K562 (cell line): ENCODE data around the gene APOO. TPM values are rescaled to one million over a fixed set of nuclear protein-coding genes. Genes with fewer than 3 reads are reported as not detected.

Source experiments
- ATAC-seq: fragments of 200-7000 bp; cut with Tn5 transposase; 3 replicates; pipeline ENCODE4 v1.9.1; 2020; ENCODE audit warnings: moderate library complexity
- BruUV-seq: library from RNA; stranded (reverse); fragments of 400-500 nt; replicated peaks from 2 replicates; lab custom pipeline; 2021; lab: Mats Ljungman, UMichigan
- CTCF ChIA-PET: fragments of 300-600 bp; formaldehyde crosslinking; extraction: SDS; loops from one replicate; lab custom pipeline; 2021; ENCODE audit warnings: low intra/inter-chr PET ratio; lab: Yijun Ruan, JAX
- POLR2A ChIA-PET: fragments of 300-600, 350-650 bp; sonication (Branson Sonifier 250); formaldehyde crosslinking; extraction: SDS; loops from one replicate; lab custom pipeline; 2021; ENCODE audit warnings: antibody characterized with exemption, inconsistent platforms; lab: Yijun Ruan, JAX
- DNase-seq, 4 experiments: peaks; one replicate each; pipeline versions ENCODE4 v3.0.0 to v3.0.0-alpha.2; 2011 to 2018; ENCODE audit warnings: low spot score in 3 of 4, mixed read lengths in 3 of 4; ENCODE audit errors: extremely low read depth in 1 of 4
- FAIRE-seq: peaks from 2 replicates; lab custom pipeline; 2011; peaks lifted over from hg19 to GRCh38; lab: Jason Lieb, UNC
- H2AFZ ChIP-seq: 2 replicates; pipeline ENCODE4 v1.6.0; 2011; ENCODE audit warnings: low read depth, low read length, control low read depth, inconsistent platforms
- H3K27ac ChIP-seq: fragments of 200-600 bp; 3 replicates; pipeline ENCODE4 v1.8.0; 2011; ENCODE audit warnings: low read depth, mild to moderate bottlenecking, control low read depth, inconsistent platforms, low read length, moderate library complexity, mixed read lengths; ENCODE audit errors: extremely low read depth
- H3K27me3 ChIP-seq, 2 experiments: fragments of 300-600 bp in 1 of 2; 2 replicates in 1 of 2; 3 replicates in 1 of 2; pipeline versions ENCODE4 v1.6.0 to v1.8.0; 2011; ENCODE audit warnings: inconsistent platforms in 2 of 2, low read length in 2 of 2, mild to moderate bottlenecking in 1 of 2, mixed read lengths in 1 of 2, moderate library complexity in 1 of 2; ENCODE audit not compliant: control insufficient read depth in 2 of 2, insufficient read depth in 2 of 2
- H3K36me3 ChIP-seq: fragments of 300-600 bp; 3 replicates; pipeline ENCODE4 v1.8.0; 2011; ENCODE audit warnings: mild to moderate bottlenecking, low read length, inconsistent platforms; ENCODE audit not compliant: control insufficient read depth, insufficient read depth
- H3K4me1 ChIP-seq, 2 experiments: fragments of 200-600 bp in 1 of 2; replicated peaks in 1 of 2; 2 replicates in 1 of 2; 3 replicates in 1 of 2; pipeline versions ENCODE4 v1.5.1 to v1.8.0; 2011; ENCODE audit warnings: inconsistent platforms in 2 of 2, low read length in 2 of 2, mild to moderate bottlenecking in 1 of 2, mixed read lengths in 1 of 2, moderate library complexity in 1 of 2; ENCODE audit not compliant: control insufficient read depth in 2 of 2, insufficient read depth in 2 of 2
- H3K4me2 ChIP-seq: 2 replicates; pipeline ENCODE4 v1.6.1; 2011; ENCODE audit warnings: low read length, control low read depth, inconsistent platforms, mixed read lengths; ENCODE audit not compliant: insufficient read depth
- H3K4me3 ChIP-seq: fragments of 200-600 bp; sonication (generic), shearing (Covaris generic); 2 replicates; pipeline ENCODE4 v1.5.1; 2016; ENCODE audit warnings: control low read depth, inconsistent platforms
- H3K79me2 ChIP-seq: fragments of 200-600 bp; 3 replicates; pipeline ENCODE4 v1.8.0; 2011; ENCODE audit warnings: low read length, inconsistent platforms; ENCODE audit not compliant: control insufficient read depth, insufficient read depth
- H3K9ac ChIP-seq, 2 experiments: 2 replicates each; pipeline versions ENCODE4 v1.6.0 to v1.6.1; 2011; ENCODE audit warnings: low read depth in 2 of 2, low read length in 2 of 2, control low read depth in 1 of 2, inconsistent platforms in 1 of 2, mild to moderate bottlenecking in 1 of 2, mixed read lengths in 1 of 2; ENCODE audit not compliant: insufficient read depth in 1 of 2
- H3K9me1 ChIP-seq: one replicate; pipeline ENCODE4 v1.6.0; 2011; ENCODE audit warnings: inconsistent platforms, mild to moderate bottlenecking, low read length, moderate library complexity; ENCODE audit not compliant: control insufficient read depth, insufficient read depth
- H3K9me3 ChIP-seq: replicated peaks from 2 replicates; pipeline ENCODE4 v1.5.1; 2011; ENCODE audit warnings: low read depth, low read length, inconsistent platforms; ENCODE audit not compliant: control insufficient read depth, insufficient read depth
- H4K20me1 ChIP-seq: replicated peaks from 2 replicates; pipeline ENCODE4 v1.6.1; 2011; ENCODE audit warnings: low read length, inconsistent platforms, mixed read lengths; ENCODE audit not compliant: control insufficient read depth, insufficient read depth
- CHD2 ChIP-seq: IDR thresholded peaks from 2 replicates; pipeline ENCODE4 v1.6.1; 2011; ENCODE audit warnings: low read depth, low read length
- HCFC1 ChIP-seq: IDR thresholded peaks from 2 replicates; pipeline ENCODE4 v1.6.1; 2012; ENCODE audit warnings: low read depth, low read length, improper control_type of control experiment
- HMG20A ChIP-seq: fragments of 450-650 bp; formaldehyde crosslinking; conservative IDR thresholded peaks from 2 replicates; pipeline ENCODE4 v1.4.0; 2020; ENCODE audit warnings: mild to moderate bottlenecking, mixed read lengths
- KDM2B ChIP-seq: fragments of 250-450 bp; sonication (Bioruptor Pico); IDR thresholded peaks from 2 replicates; pipeline ENCODE4 v1.8.0; 2021; ENCODE audit warnings: mild to moderate bottlenecking, moderate library complexity
- PBX2 ChIP-seq, 2 experiments: IDR thresholded peaks in 1 of 2; conservative IDR thresholded peaks in 1 of 2; 2 replicates each; pipeline ENCODE4 v1.6.1; 2016; ENCODE audit warnings: low read depth in 2 of 2, mild to moderate bottlenecking in 1 of 2, missing compliant biosample characterization in 1 of 2, missing genetic modification characterization in 1 of 2, moderate library complexity in 1 of 2
- SETDB1 ChIP-seq: IDR thresholded peaks from one replicate; pipeline ENCODE4 v1.6.1; 2012; ENCODE audit warnings: low read length, control low read depth, inconsistent platforms
- SIX5 ChIP-seq, 2 experiments: IDR thresholded peaks; 2 replicates each; pipeline ENCODE4 v1.6.1; 2011; ENCODE audit warnings: low read length in 2 of 2, borderline replicate concordance in 1 of 2, low read depth in 1 of 2, mild to moderate bottlenecking in 1 of 2, moderate library complexity in 1 of 2; ENCODE audit not compliant: insufficient read depth in 1 of 2
- ZNF324 ChIP-seq: fragments of 250-450 bp; sonication (Bioruptor Pico); IDR thresholded peaks from 2 replicates; pipeline ENCODE4 v1.4.0; 2020; ENCODE audit warnings: mild to moderate bottlenecking
- ZNF57 ChIP-seq: fragments of 450-650 bp; formaldehyde crosslinking; IDR thresholded peaks from 2 replicates; pipeline ENCODE4 v1.4.0; 2020; ENCODE audit warnings: mild to moderate bottlenecking, moderate library complexity
- ZNF644 ChIP-seq: fragments of 200-800 bp; sonication (Bioruptor generic); IDR thresholded peaks from 2 replicates; pipeline ENCODE4 v1.6.1; 2016; ENCODE audit warnings: low read depth, missing genetic modification characterization, missing compliant biosample characterization
- WGBS: fragments of 100-300 bp; shearing (Covaris generic); methylation state at CpG from one replicate; pipeline ENCODE4 v1.1.6; 2016; ENCODE audit warnings: low coverage, mixed read lengths; ENCODE audit not compliant: insufficient coverage; ENCODE audit errors: missing lambda C conversion rate; 5-methylcytosine and 5-hydroxymethylcytosine counted together
- in situ Hi-C: fragments of 300-500 bp; cut with MboI; formaldehyde crosslinking; loops from 4 replicates; pipeline ENCODE4 v1.15.0; 2018; ENCODE audit warnings: inconsistent platforms, mixed read lengths
- intact Hi-C: fragments of 100-400 bp; cut with micrococcal nuclease; formaldehyde crosslinking; loops from 2 replicates; pipeline ENCODE4 v1.14.2; 2022
- polyA plus RNA-seq, 8 experiments: library from polyadenylated mRNA; depleted of rRNA in 4 of 8; stranded (reverse) in 5 of 8; unstranded in 3 of 8; fragments of >200 nt; fragmentation: Nextera tagmentation in 2 of 8; fragmentation: Illumina TruSeq in 1 of 8; extraction: Ambion mirVana in 2 of 8; extraction: Trizol in 1 of 8; gene quantifications; 2 replicates each; pipeline versions ENCODE4 v1.2.1 to v1.2.3, GENCODE V29; 2011 to 2014; ENCODE audit warnings: inconsistent platforms in 1 of 8, missing spikeins in 1 of 8
- total RNA-seq, 7 experiments: library from RNA; depleted of rRNA in 6 of 7; stranded (reverse); fragments of >200 nt in 6 of 7; fragmentation: Illumina TruSeq in 2 of 7; extraction: Trizol in 2 of 7; gene quantifications; 2 replicates each; pipeline versions ENCODE4 v1.2.1 to v1.2.3, GENCODE V29; 2011 to 2021; ENCODE audit warnings: low replicate concordance in 1 of 7
- TF ChIP-seq, protein P1 (sequence below), 2 experiments: fragments of 250-450 bp in 1 of 2; fragments of 450-650 bp in 1 of 2; sonication (Bioruptor Pico) in 1 of 2; IDR thresholded peaks; 2 replicates each; pipeline versions ENCODE4 v1.6.1 to v1.8.0; 2016 to 2021; ENCODE audit warnings: mild to moderate bottlenecking in 2 of 2, moderate library complexity in 2 of 2, missing compliant biosample characterization in 1 of 2, missing genetic modification characterization in 1 of 2

APOO gene
- total and polyA plus RNA-seq, 9 of the 15 experiments (the other 6 are each of a cell fraction or from before 2014, with no cell fraction given), result 37.3 to 76.4 (median 60.8) TPM

GRCh38 chrX:23879380-23880090 lies 28.2 kb downstream of the APOO start:
- peaks cover 10% of the 10 kb centered on the region; the same call in 2 of the 3 replicates for H3K79me2 ChIP-seq
- ChIA-PET CTCF (no interaction called here), POLR2A (interaction anchor here (1.1 to 1.5 kb wide), 2 partner anchors 9 to 137 kb away, joined by 4 read pairs; partner anchors contain the start of gene ACOT9)
- peaks cover 13 to 14% of the 10 kb centered on the region in 2 experiments; a peak in 4 of 5 replicates for H3K4me1 ChIP-seq
- no peaks in the 10 kb centered on the region for H4K20me1 ChIP-seq
- 48% methylated on average over 2 of the region's 2 CpGs for WGBS
- H3K36me3 ChIP-seq, result peaks cover 10% of the 10 kb centered on the region; the same call in 2 of the 3 replicates
- DNase-seq (no peak), FAIRE-seq (no peak), ATAC-seq (no peak)
- H3K4me2 ChIP-seq, result no peak overlapping the region
- in situ Hi-C loops (no loop called here), intact Hi-C loops (loop anchor here (5.0 kb wide), 1 partner anchor 97 kb away; the partner anchor contains the start of gene SAT1)
- no TSS peak for BruUV-seq
- no peak overlapping the region for H2AFZ ChIP-seq
- no peaks in the 10 kb centered on the region for H3K9me1 ChIP-seq
- no peaks in the 10 kb centered on the region for H3K9me3 ChIP-seq
- no peak overlapping the region for H3K27ac ChIP-seq
- H3K4me3 ChIP-seq, result no peak overlapping the region
- no peaks in the 10 kb centered on the region for H3K27me3 ChIP-seq
- TF ChIP-seq HMG20A, result no peak
- TF ChIP-seq ZNF644 (tag), result no peak
- TF ChIP-seq ZNF324 (CRISPR knock-in tag), result no peak
- TF ChIP-seq SIX5 (IDR thresholded peaks at IDR 0.05; ENCODE audit: borderline replicate concordance in 1 of 2, insufficient read depth in 1 of 2, low read depth in 1 of 2, low read length in 2 of 2), result no peak
- TF ChIP-seq CHD2, result no peak
- TF ChIP-seq PBX2 (CRISPR knock-in tag; IDR thresholded peaks at IDR 0.05; ENCODE audit: low read depth), result no peak
- TF ChIP-seq PBX2 (tag; conservative IDR thresholded peaks at IDR 0.05; ENCODE audit: low read depth), result no peak
- no peak for TF ChIP-seq ZNF57
- no peak for TF ChIP-seq SETDB1
- TF ChIP-seq HCFC1, result no peak
- TF ChIP-seq, protein P1, sequence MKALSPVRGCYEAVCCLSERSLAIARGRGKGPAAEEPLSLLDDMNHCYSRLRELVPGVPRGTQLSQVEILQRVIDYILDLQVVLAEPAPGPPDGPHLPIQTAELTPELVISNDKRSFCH (CRISPR knock-in tag; IDR thresholded peaks at IDR 0.05), result no peak
- TF ChIP-seq, protein P1 (tag; IDR thresholded peaks at IDR 0.05), result no peak
- TF ChIP-seq KDM2B (CRISPR knock-in tag), result no peak
- no peak overlapping the region for H3K9ac ChIP-seq
